Activated CD4-positive, alpha-beta T cell treated with anti-CD3 and anti-CD28 coated beads, Interleukin-2, amount 10 ng/mL, durations not matched to agents 24 days and 14 days (primary cell): ENCODE results near the gene SNAPC2. TPM values are rescaled to one million over a fixed set of nuclear protein-coding genes. Genes with fewer than 3 reads are reported as not detected.

ENCODE experiments used
- DNase-seq: peaks from one replicate; pipeline ENCODE4 v3.0.0; 2022
- H3K27ac Mint-ChIP-seq: one replicate; pipeline ENCODE4 v1.8.0; 2022; ENCODE audit warnings: mild to moderate bottlenecking, mixed read lengths
- H3K27me3 Mint-ChIP-seq: one replicate; pipeline ENCODE4 v1.8.0; 2022; ENCODE audit warnings: mixed read lengths
- H3K36me3 Mint-ChIP-seq: one replicate; pipeline ENCODE4 v1.8.0; 2022; ENCODE audit warnings: low read depth, mild to moderate bottlenecking, mixed read lengths
- H3K4me1 Mint-ChIP-seq: one replicate; pipeline ENCODE4 v1.8.0; 2021; ENCODE audit warnings: mixed read lengths
- H3K4me3 Mint-ChIP-seq: one replicate; pipeline ENCODE4 v1.8.0; 2022; ENCODE audit warnings: mild to moderate bottlenecking, moderate library complexity, mixed read lengths
- H3K9me3 Mint-ChIP-seq: one replicate; pipeline ENCODE4 v1.8.0; 2021; ENCODE audit warnings: mixed read lengths
- intact Hi-C: fragments of 100-400 bp; cut with micrococcal nuclease; formaldehyde crosslinking; loops from one replicate; pipeline ENCODE4 v1.15.1; 2023
- total RNA-seq: library from RNA; stranded (reverse); gene quantifications from 2 replicates; pipeline ENCODE4 v1.2.3, GENCODE V29; 2022

The SNAPC2 gene
- 21.8 and 23.2 TPM in 2 replicates for total RNA-seq

GRCh38 chr19:7919610-7920518 lies at the start of gene SNAPC2:
TSS of gene SNAPC2 (plus strand) at chr19:7920338. CDS start at chr19:7920367, 29 bp downstream.
- Mint-ChIP-seq H3K4me1 (peaks cover 28% of the 10 kb centered on the region), H3K36me3 (peaks cover 15% of the 10 kb centered on the region), H3K9me3 (no peaks in the 10 kb centered on the region), H3K27ac (peak within 1 kb of the TSS; percentile 98), H3K4me3 (peak within 1 kb of the TSS; percentile 94), H3K27me3 (peaks cover 28% of the 10 kb centered on the region)
- intact Hi-C loops, result loop anchor here (1.0 to 5.0 kb wide), 5 partner anchors 17 to 1899 kb away; partner anchors contain the start of genes FBXL12, MAP2K7 and TIMM44
- peak; percentile 99 for DNase-seq

DNA sequence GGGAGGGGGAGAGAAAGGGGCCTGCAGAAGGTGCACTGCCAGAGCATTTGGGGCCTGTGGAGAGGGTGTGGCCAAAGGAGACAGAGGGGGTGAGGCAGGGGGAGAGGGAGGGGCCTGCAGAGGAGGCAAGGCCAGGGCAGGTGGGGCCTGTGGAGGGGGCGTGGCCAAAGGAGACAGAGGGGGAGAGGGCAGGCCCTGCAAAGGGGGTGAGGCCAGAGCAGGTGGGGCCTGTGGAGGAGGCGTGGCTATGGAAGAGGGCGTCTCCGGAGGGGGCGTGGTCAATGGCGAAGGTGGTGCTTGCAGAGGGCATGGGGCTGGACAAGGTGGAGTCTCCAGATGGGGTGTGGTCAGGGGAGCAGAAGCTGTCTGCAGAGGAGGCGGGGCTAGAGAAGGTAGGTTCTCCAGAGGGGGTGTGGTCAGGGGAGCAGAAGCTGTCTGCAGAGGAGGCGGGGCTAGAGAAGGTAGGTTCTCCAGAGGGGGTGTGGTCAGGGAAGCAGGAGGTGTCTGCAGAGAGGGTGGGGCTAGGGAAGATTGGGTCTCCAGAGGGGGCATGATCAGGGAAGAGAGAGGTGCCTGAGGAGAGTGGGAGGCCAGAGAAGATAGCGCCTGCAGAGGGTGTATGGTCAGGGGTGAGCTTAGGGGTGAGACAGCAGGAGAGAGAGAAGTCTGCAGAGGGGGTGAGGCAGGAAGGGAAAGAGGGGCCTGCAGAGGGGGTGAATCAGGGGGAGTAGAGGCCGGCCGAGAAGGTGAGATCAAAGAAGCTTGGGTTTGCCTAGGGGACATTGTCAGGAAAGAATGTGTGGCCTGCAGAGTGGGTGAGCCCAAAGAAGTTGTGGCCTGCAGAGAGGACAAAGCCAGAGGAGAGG lies 49.3 kb upstream of the SNAPC2 start:
- peaks cover 42% of the 10 kb centered on the region for H3K27me3 Mint-ChIP-seq
- peak overlapping the region; percentile 58 for H3K4me3 Mint-ChIP-seq
- no peak overlapping the region for H3K27ac Mint-ChIP-seq
- DNase-seq, result peak; percentile 84
- H3K36me3 Mint-ChIP-seq, result no peaks in the 10 kb centered on the region
- H3K9me3 Mint-ChIP-seq, result peaks cover 9% of the 10 kb centered on the region
- H3K4me1 Mint-ChIP-seq, result peaks cover 26% of the 10 kb centered on the region
- intact Hi-C loops, result no loop called here

DNA sequence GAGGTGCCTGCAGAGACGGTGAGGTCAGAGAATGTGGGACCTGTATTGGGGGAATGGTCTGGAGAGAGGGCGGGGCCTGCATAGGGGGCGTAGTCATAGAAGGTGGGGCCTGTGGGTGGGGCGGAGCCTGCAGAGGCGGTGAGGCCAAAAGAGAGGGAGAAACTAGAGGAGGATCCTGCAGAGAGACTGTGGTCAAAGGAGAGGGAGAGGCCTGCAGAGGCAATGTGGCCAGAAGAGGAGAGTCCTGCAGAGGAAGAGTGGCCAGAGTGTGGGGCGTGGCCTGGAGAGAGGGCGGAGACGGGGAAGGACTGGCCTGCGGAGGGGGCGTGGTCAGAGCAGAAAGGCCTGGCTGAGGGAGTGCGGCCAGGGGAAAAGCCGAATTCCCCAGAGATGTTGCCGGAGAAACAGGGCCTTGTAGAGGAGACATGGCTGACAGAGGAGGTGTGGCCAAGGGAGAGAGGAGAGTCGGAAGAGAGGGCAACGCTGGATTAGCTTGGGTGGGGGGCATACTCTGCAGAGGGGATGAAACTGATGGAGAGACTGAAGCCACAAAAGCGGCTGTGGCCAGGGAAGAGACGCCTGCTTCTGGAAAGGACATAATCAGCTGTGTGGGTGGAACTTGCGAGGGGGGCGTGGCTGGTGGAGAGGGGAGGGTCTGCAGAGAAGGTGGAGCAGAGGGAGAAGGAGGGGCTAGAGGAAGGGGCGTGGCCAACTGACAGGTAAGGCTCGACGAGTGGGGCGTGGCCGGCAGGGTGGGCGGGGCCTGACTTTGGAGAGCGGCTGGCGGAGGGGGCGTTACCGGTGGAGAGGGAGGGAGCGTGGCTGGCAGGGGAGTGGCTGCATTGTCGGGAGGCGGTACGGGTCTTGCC lies 48.5 kb upstream of the SNAPC2 start:
- H3K36me3 Mint-ChIP-seq, result no peaks in the 10 kb centered on the region
- intact Hi-C loops, result no loop called here
- H3K27me3 Mint-ChIP-seq, result peaks cover 49% of the 10 kb centered on the region
- DNase-seq, result peak; percentile 93
- H3K4me1 Mint-ChIP-seq, result peaks cover 26% of the 10 kb centered on the region
- peak overlapping the region; percentile 53 for H3K4me3 Mint-ChIP-seq
- peaks cover 9% of the 10 kb centered on the region for H3K9me3 Mint-ChIP-seq
- H3K27ac Mint-ChIP-seq, result no peak overlapping the region

DNA sequence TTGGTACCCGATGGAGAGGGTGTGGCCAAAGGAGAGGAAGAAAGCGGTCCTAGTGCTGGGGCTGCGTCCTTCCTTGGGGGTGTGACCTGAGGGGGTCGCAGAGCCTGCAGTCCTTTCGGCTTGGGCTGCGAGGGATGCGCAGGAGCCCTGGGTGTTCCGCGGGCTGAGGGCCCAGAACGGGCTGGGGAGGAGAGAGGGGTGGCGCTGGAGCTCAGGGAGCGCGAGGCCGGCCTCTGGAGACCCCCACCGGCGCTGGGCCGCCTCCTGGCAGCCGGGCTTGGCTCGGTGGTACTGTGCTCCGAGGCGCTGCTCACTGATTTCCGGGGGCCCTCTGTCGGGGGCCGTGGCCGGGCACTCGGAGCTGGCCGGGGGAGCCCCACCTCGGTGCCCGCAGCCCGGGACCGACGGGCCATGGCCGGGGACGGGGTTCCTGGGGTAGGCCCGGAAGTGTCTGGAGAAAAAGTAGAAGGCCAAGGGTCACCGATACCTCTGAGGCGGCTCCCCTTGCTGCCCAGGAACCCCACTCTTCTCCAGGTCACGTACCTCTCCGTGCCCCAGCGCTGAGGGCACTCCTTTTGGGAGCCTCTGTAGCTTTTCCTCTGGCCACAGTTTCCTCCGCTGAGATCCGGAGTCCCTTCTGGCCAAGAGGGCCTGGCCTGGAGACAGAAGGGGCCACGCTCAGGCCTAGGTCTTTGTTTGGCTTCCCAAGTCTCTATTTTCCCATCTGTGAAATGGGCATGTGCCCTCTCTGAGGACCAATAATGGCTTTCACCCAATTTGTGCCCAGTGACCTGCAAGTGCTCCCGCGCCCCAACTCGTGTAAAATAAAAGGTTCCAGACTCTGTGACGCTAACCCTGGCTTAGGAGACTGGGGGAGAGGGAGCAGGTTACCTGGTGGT lies 47.6 kb upstream of the SNAPC2 start:
- Mint-ChIP-seq H3K4me1 (peaks cover 26% of the 10 kb centered on the region), H3K36me3 (no peaks in the 10 kb centered on the region), H3K9me3 (peaks cover 9% of the 10 kb centered on the region), H3K4me3 (peak overlapping the region; percentile 53), H3K27me3 (peaks cover 41% of the 10 kb centered on the region), H3K27ac (no peak overlapping the region)
- intact Hi-C loops, result no loop called here
- no peak for DNase-seq

DNA sequence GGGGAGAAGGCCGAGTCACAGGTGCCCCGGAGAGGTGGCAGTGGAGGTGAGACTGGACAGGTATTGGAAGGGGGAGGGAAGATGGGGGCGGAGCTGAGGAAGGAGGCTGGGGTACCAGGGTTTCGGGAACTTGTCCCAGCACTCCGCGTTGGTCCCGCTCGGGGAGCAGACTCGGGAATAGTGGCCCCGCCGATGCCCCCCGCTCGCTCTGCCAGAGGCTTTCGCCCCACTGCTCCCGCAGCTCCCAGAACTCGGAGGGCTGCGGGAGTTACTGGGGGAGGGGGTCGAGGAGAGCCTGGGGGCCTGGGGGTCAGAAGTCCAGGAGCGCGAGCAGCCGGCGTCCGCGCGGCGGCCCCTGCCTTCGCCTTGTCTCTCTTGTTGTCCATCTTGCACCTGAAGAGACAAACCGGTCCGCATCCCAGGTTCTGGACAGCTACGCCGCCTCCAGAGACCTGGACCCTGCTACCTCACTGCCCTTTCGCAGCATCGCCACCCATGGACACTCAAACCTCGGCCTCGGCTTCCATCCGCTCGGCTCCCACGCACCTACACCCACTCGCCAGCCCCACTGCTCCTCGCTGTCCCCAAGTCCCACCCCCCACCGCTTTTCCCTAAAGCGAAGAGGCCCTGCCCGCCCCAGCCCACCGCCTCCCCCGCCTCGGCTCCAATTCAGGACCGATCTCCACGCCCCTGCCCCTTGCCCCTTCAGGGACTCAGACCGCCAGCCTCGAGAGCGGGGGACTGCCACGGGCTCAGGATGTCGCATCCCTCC lies 46.6 kb upstream of the SNAPC2 start:
- H3K27me3 Mint-ChIP-seq, result peaks cover 40% of the 10 kb centered on the region
- no peaks in the 10 kb centered on the region for H3K36me3 Mint-ChIP-seq
- intact Hi-C loops, result no loop called here
- H3K27ac Mint-ChIP-seq, result no peak overlapping the region
- H3K4me1 Mint-ChIP-seq, result peaks cover 23% of the 10 kb centered on the region
- peaks cover 9% of the 10 kb centered on the region for H3K9me3 Mint-ChIP-seq
- H3K4me3 Mint-ChIP-seq, result peak overlapping the region; percentile 66
- DNase-seq, result no peak

GRCh38 chr19:7874076-7874896 lies 45.9 kb upstream of the SNAPC2 start, which contains the start of gene PRR36:
TSS of gene PRR36 (minus strand) at chr19:7874390. CDS start at chr19:7873689, 701 bp downstream.
- intact Hi-C loops, result no loop called here
- Mint-ChIP-seq H3K36me3 (no peaks in the 10 kb centered on the region), H3K9me3 (peaks cover 9% of the 10 kb centered on the region), H3K27ac (no peak within 1 kb of the TSS), H3K4me1 (peaks cover 19% of the 10 kb centered on the region), H3K4me3 (peak within 1 kb of the TSS; percentile 66), H3K27me3 (peaks cover 40% of the 10 kb centered on the region)
- DNase-seq, result no peak

- peaks cover 19% of the 10 kb centered on the region for H3K4me1 Mint-ChIP-seq
- H3K4me3 Mint-ChIP-seq, result no peak overlapping the region
- no peaks in the 10 kb centered on the region for H3K36me3 Mint-ChIP-seq
- no peak for DNase-seq
- H3K27ac Mint-ChIP-seq, result no peak overlapping the region
- H3K9me3 Mint-ChIP-seq, result peaks cover 9% of the 10 kb centered on the region
- H3K27me3 Mint-ChIP-seq, result peaks cover 40% of the 10 kb centered on the region
- intact Hi-C loops, result no loop called here
Observed at GRCh38 chr19:7874897-7875273, 45.3 kb upstream of the SNAPC2 start.

GRCh38 chr19:7877249-7877836 lies 42.8 kb upstream of the SNAPC2 start:
- Mint-ChIP-seq H3K9me3 (no peaks in the 10 kb centered on the region), H3K4me1 (peaks cover 7% of the 10 kb centered on the region), H3K27ac (no peak overlapping the region), H3K27me3 (peaks cover 27% of the 10 kb centered on the region), H3K4me3 (no peak overlapping the region), H3K36me3 (no peaks in the 10 kb centered on the region)
- intact Hi-C loops, result no loop called here
- no peak for DNase-seq

DNA sequence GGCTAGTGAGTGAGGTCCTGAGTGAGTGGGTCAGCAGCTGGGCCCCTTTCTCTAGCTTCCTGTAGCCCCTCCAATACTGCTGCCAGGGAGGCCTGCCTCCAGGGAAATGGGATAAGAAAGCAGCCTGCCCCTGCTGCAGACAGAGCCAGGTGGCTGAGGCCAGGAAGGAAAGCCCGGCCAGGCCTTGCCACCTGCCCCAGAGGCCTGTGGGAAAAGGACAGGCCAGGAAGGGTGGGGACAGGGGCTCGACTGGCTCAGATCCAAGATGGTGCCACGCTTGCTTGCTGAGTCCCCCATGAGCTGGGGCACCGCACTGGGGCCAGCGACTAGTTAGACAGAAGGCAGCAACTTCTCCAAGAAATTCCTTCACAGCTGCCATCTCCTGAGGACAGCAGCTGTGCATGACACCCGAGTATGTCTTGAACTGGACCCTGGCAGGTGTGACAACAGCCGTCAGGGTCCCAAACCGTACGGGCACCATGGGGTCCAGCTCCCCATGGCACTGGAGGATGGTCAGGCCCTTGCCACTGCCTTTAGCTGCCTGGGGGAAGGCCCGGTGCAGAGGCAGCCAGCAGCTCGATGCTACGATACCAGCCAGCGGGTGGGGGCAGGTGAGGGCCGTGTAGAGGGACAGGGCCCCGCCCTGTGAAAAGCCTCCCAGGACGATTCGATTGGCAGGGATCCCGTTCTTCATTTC lies 40.9 kb upstream of the SNAPC2 start:
- Mint-ChIP-seq H3K9me3 (no peaks in the 10 kb centered on the region), H3K4me3 (no peak overlapping the region), H3K27ac (no peak overlapping the region), H3K4me1 (peaks cover 6% of the 10 kb centered on the region), H3K36me3 (no peaks in the 10 kb centered on the region), H3K27me3 (peaks cover 20% of the 10 kb centered on the region)
- DNase-seq, result peak; percentile 61
- intact Hi-C loops, result no loop called here

DNA sequence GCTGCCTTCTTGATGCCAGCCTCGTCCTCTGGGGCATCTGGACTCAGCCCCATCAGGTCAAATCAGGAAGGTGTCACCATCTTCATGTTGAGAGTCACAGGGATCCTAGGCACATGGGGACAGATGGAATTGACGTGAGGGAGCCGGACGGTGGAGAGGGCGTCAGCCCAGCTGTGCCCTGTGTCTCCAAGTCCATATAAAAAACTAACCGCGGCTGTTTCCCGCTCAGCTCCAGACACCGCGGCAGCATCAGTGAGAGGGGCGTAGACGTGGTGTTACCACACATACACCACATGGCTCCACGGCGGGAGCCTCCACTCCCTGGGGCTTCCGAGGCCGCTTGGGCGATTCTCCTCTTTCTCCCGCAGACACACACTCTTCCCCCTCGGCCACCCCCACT lies 40.3 kb upstream of the SNAPC2 start:
- H3K9me3 Mint-ChIP-seq, result no peaks in the 10 kb centered on the region

GRCh38 chr19:7881910-7882309 lies 38.2 kb upstream of the SNAPC2 start:
- H3K9me3 Mint-ChIP-seq, result no peaks in the 10 kb centered on the region
- H3K4me1 Mint-ChIP-seq, result peaks cover 3% of the 10 kb centered on the region
- intact Hi-C loops, result no loop called here
- no peak for DNase-seq
- H3K27me3 Mint-ChIP-seq, result no peaks in the 10 kb centered on the region
- H3K4me3 Mint-ChIP-seq, result no peak overlapping the region
- H3K27ac Mint-ChIP-seq, result no peak overlapping the region
- no peaks in the 10 kb centered on the region for H3K36me3 Mint-ChIP-seq

More for the DNA sequence above, 40.3 kb upstream of the SNAPC2 start:
- peaks cover 3% of the 10 kb centered on the region for H3K4me1 Mint-ChIP-seq
- H3K4me3 Mint-ChIP-seq, result no peak overlapping the region
- peaks cover 16% of the 10 kb centered on the region for H3K27me3 Mint-ChIP-seq
- H3K36me3 Mint-ChIP-seq, result no peaks in the 10 kb centered on the region
- no peak overlapping the region for H3K27ac Mint-ChIP-seq
- intact Hi-C loops, result no loop called here
- DNase-seq, result peak; percentile 61
